ENCODE measurements around the gene CDH18.

- TF ChIP-seq CTCF (IDR thresholded peaks at IDR 0.05; ENCODE audit: extremely low read depth in 1 of 2, insufficient read depth in 1 of 2, low read depth in 1 of 2, low read length in 2 of 2) (no peak), MAX (IDR thresholded peaks at IDR 0.05; ENCODE audit: insufficient read depth, insufficient read length) (no peak), POLR2A (IDR thresholded peaks at IDR 0.05; ENCODE audit: low read depth, low read length) (no peak), JUN (IDR thresholded peaks at IDR 0.05; ENCODE audit: borderline replicate concordance, insufficient read depth, insufficient read length, low read depth) (no peak)
These were observed 357.1 kb downstream of the CDH18 start for GRCh38 chr5:19630876-19631275.

Data from endothelial cell of umbilical vein (primary cell).